ENCODE results near the gene CPLX1.
"Not testable (repeated sequence)": the region's sequence is repeated elsewhere in the genome, so short reads cannot be mapped to it uniquely, and the experiment has no call there.

CPLX1 gene

GRCh38 chr4:775485-775884 lies 50.4 kb downstream of the CPLX1 start:
- not testable (repeated sequence) for DNase-seq (ENCODE audit: low read depth)

GRCh38 chr4:774419-775092 lies 51.4 kb downstream of the CPLX1 start:
- DNase-seq (ENCODE audit: low read depth) = not testable (repeated sequence)

- DNase-seq (ENCODE audit: low read depth) = no peak
Measured at GRCh38 chr4:773214-773613, 52.7 kb downstream of the CPLX1 start.

- DNase-seq (ENCODE audit: low read depth) = no peak
Measured at GRCh38 chr4:772776-773175, 53.2 kb downstream of the CPLX1 start.

- no peak for DNase-seq (ENCODE audit: low read depth)
Measured at GRCh38 chr4:772118-772517, 53.8 kb downstream of the CPLX1 start.

- DNase-seq (ENCODE audit: low read depth) = no peak
Measured at GRCh38 chr4:771464-771863, 54.5 kb downstream of the CPLX1 start.

GRCh38 chr4:770022-770421 lies 55.9 kb downstream of the CPLX1 start:
- no peak for DNase-seq (ENCODE audit: low read depth)

GRCh38 chr4:769511-769910 lies 56.4 kb downstream of the CPLX1 start:
- DNase-seq (ENCODE audit: low read depth) = no peak

- no peak for DNase-seq (ENCODE audit: low read depth)
Measured at GRCh38 chr4:768995-769394, 56.9 kb downstream of the CPLX1 start.

GRCh38 chr4:768076-768475 lies 57.9 kb downstream of the CPLX1 start:
- no peak for DNase-seq (ENCODE audit: low read depth)

- DNase-seq (ENCODE audit: low read depth) = no peak
Measured at GRCh38 chr4:766559-767283, 59.2 kb downstream of the CPLX1 start.

GRCh38 chr4:766152-766515 lies 59.8 kb downstream of the CPLX1 start:
- DNase-seq (ENCODE audit: low read depth) = peak; percentile 24

- no peak for DNase-seq (ENCODE audit: low read depth)
Measured at GRCh38 chr4:764405-765169, 61.3 kb downstream of the CPLX1 start.

- no peak for DNase-seq (ENCODE audit: low read depth)
Measured at GRCh38 chr4:763922-764321, 62.0 kb downstream of the CPLX1 start.

GRCh38 chr4:763191-763810 lies 62.6 kb downstream of the CPLX1 start:
- DNase-seq (ENCODE audit: low read depth) = no peak

- DNase-seq (ENCODE audit: low read depth) = no peak
Measured at GRCh38 chr4:762211-763190, 63.4 kb downstream of the CPLX1 start.

- DNase-seq (ENCODE audit: low read depth) = no peak
Measured at GRCh38 chr4:761739-762138, 64.2 kb downstream of the CPLX1 start.

GRCh38 chr4:761086-761485 lies 64.8 kb downstream of the CPLX1 start:
- no peak for DNase-seq (ENCODE audit: low read depth)

GRCh38 chr4:760616-761015 lies 65.3 kb downstream of the CPLX1 start:
- DNase-seq (ENCODE audit: low read depth) = no peak

- not testable (repeated sequence) for DNase-seq (ENCODE audit: low read depth)
Measured at GRCh38 chr4:759810-760209, 66.1 kb downstream of the CPLX1 start.

GRCh38 chr4:757111-757510 lies 68.8 kb downstream of the CPLX1 start:
- DNase-seq (ENCODE audit: low read depth) = no peak
